Fibroblast of skin of right quadriceps (primary cell): Measurements from ENCODE around the gene MBLAC1.

ENCODE experiments used
- DNase-seq: peaks from one replicate; pipeline ENCODE4 v3.0.0-alpha.2; 2013

Gene MBLAC1

GRCh38 chr7:100154651-100155491, 28.1 kb downstream of the MBLAC1 start:
- DNase-seq, result no peak

GRCh38 chr7:100155553-100156317, 29.0 kb downstream of the MBLAC1 start:
- DNase-seq, result no peak

GRCh38 chr7:100156331-100157068, 29.7 kb downstream of the MBLAC1 start:
- no peak for DNase-seq

DNA sequence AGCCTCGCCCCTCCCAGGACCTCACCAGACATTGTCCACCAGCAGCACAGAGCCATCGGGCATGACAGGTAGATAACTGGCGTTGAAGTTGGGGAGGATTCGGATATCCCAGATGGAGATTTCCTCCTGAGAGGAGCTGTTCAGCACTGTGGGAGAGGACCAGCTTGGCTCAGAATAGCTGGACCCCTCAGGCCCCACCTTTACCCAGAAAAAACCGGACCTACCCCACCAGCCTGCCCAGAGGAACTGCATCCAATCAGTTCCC, 30.2 kb downstream of the MBLAC1 start:
- DNase-seq, result no peak

- DNase-seq, result no peak
Measured at GRCh38 chr7:100157334-100158228, 30.8 kb downstream of the MBLAC1 start.

- peak; percentile 80 for DNase-seq
Measured at GRCh38 chr7:100158229-100159098, 31.7 kb downstream of the MBLAC1 start, which contains the start of gene TRAPPC14. Gene TRAPPC14 (minus strand): TSS chr7:100158723. CDS start chr7:100158499, 224 bp downstream.

GRCh38 chr7:100159099-100159623, 32.4 kb downstream of the MBLAC1 start:
- DNase-seq, result no peak

GRCh38 chr7:100160067-100160466, 33.3 kb downstream of the MBLAC1 start:
- no peak for DNase-seq

DNA sequence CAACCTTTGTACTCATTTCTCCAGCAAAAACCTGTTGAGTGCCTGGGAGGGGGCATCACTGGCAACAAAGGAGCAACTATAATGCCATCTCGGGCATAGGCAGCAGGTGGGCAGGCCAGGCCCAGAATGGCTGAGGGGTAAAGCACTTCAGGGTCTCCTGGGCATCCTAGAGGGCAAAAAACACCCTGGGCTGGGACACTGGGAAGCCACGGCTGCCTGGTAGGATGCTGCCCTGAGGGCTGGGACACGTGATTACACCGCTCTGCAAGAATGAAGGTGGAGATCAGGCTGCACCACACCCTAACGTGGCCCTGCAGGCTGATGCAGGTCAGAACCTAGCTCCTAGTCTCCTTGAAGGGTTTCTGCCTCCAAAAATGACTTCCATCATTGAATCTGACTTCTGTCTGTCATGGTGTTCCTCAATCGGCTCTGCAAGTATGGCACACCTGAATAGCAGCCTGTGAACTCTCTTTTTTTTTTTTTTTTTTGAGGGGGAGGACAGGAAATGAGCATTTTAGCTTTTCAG, 36.3 kb downstream of the MBLAC1 start:
- no peak for DNase-seq

DNA sequence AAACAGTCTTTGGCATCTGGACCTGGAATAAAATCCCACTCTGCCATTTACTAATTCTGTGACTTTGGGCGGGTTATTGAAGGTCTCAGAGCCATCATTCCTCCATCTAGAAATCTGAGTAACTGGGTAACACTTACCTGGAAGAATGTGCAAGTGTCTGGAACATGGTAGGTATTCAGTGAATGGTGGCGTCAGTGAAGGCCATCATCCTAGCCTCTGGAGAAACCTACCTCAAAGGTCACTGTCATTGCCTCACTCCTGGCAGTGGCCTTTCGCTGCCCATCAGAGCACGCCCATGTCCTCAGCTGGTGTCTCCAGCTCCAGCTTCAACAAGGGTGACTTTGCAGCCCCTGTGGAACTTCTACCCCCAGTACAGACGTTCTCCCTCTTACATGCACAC, 37.1 kb downstream of the MBLAC1 start:
- DNase-seq, result no peak

- no peak for DNase-seq
Measured at GRCh38 chr7:100166317-100166940, 39.7 kb downstream of the MBLAC1 start.

DNA sequence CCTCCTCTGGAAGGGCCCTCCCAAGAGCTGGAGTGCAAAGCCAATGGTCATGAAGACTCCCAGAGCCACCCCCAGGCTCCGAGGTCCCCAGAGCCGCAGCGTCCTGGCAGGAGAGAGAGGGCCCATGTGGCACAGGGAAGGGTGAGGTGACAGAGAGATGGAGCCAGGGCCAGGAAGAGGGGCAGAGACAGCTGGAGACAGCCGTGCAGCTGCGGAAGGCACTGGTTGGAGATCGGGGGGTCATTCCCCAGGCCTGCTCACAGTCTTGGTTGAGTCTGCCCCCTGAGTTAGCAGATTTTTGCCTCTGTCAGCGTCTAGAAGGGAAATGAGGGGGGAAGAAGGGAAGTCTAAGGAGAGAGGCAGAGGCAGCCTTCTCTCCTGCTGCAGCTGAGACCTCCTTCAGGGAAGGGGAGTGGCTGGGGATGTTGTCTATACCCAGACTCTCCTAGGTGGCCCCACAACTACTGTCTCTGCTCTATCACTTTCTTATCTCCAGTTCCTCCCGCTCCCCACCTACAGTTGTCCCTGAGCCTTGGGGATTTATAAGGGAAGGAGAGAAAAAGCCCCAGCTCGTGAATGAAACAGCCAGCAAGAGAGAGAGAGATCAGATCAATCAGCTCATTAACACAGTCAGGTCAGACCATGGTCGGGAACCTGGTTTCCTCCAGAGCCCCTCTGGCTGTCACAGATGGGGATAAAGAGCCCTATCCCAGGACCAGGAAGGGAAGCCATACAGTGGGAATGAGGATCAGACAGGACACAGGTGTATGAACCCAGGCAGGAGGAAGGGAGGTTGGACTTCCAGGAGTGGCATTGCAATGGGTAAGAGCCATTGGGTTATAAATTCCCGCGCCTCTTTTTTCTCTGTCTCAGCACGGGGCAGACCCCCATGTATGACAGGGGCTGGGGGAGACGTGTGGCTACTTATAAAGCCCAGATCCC, 40.5 kb downstream of the MBLAC1 start:
- no peak for DNase-seq

- DNase-seq, result no peak
Measured at GRCh38 chr7:100167912-100168323, 41.2 kb downstream of the MBLAC1 start.

DNA sequence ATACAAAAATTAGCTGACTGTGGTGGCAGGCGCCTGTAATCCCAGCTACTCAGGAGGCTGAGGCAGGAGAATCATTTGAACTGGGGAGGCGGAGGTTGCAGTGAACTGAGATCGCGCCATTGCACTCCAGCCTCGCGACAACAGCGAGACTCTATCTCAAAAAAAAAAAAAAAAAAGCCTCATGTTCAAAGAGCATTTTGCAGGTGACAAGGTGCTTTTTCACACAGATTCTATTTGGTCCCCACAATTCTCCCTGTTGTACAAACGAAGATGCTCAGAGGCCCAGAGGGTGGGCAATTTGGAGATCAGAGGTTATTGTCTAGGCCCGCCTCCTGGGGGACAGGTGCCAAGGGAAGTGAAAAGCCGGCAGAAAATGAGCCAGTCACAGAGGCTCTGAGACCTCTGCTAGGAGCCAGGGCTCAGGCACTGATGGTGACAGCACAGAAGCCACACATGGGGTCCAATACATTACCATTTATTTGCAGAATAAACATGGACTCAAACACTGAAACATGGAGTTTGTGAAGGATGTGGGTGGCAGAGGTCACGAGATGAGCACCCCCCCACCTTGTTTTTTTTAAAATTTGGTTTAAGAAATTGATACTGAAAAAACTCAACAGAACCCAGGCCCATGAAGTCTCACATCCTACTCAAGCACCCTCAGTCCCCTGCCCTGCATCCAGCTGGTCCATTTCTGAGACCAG, 42.5 kb downstream of the MBLAC1 start:
- no peak for DNase-seq

GRCh38 chr7:100170101-100170897, 43.5 kb downstream of the MBLAC1 start:
- DNase-seq, result no peak

DNA sequence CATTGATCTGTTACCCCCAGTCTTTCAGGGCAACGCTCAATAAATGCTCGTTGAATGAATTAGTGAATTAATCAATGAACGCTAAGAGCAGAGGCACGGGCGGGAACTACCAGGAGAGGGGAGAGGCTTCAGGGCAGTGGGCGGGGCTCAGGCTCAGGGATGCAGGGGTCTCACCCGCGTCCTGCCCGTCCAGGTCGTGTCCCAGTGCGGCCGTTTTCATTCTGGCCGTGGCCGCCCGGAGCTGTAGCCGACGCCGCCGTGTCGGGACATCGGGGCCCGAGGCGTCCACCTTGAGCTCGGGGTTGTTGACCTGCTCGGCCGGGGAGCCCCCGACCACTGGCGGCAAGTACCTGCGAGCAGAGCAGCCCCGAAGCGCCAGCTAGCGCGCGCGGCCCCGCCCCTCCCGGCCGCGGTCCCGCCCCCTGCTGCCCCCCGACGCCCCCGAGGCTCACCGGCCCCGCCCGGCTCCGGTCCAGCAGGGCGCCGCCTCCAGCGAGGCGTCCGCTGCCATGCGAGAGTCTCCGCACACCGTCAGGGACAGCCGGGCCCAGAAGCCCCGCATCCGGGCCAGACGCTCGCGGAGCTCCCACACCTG, 44.4 kb downstream of the MBLAC1 start:
- no peak for DNase-seq

DNA sequence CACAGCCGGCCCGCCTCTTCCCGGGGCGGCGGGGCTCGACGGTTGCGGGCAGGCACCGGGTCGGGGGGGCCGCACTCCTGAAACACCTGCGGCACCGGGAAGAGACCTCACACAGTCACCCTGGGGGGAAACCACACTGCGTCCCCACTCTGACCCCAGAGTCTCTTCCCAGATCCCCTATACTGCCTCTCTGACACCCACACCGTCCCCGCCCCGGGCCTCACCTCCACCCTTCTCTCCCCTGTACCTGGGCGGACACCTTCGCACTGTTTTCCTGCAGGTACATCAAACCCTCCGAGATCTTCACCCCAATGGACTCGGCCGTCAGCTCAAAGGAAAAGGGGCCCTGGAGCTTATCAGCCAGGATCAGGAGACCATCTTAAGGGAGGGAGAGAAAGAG, 45.1 kb downstream of the MBLAC1 start:
- DNase-seq, result no peak
